SU-DHL-6 (cell line): ENCODE results near the gene NTNG1.

Experiments
- H2AFZ ChIP-seq: fragments of 200-600 bp; sonication (generic); 2 replicates; pipeline ENCODE4 v1.6.1; 2014; ENCODE audit warnings: low read depth, mild to moderate bottlenecking, moderate library complexity, mixed read lengths, antibody characterized with exemption, low read length; ENCODE audit not compliant: severe bottlenecking
- H3F3A ChIP-seq: fragments of 200-600 bp; shearing (Covaris generic); 2 replicates; pipeline ENCODE4 v1.6.0; 2016; ENCODE audit warnings: antibody characterized with exemption, mild to moderate bottlenecking; ENCODE audit not compliant: insufficient read depth
- H3K27ac ChIP-seq: fragments of 200-600 bp; sonication (generic); 2 replicates; pipeline ENCODE4 v1.5.1; 2016; ENCODE audit warnings: low read depth, mild to moderate bottlenecking, low read length, moderate library complexity, mixed read lengths
- H3K27me3 ChIP-seq: fragments of 200-600 bp; sonication (generic), shearing (Covaris generic); 2 replicates; pipeline ENCODE4 v1.6.0; 2014; ENCODE audit warnings: mild to moderate bottlenecking, low read length
- H3K36me3 ChIP-seq: fragments of 200-600 bp; sonication (generic); 2 replicates; pipeline ENCODE4 v1.6.1; 2014; ENCODE audit warnings: mild to moderate bottlenecking, low read length, mixed read lengths
- H3K4me2 ChIP-seq: fragments of 300-600, 200-600 bp; shearing (Covaris generic), sonication (generic); 2 replicates; pipeline ENCODE4 v1.6.0; 2014; ENCODE audit warnings: low read length, low read depth, mild to moderate bottlenecking; ENCODE audit not compliant: poor library complexity, severe bottlenecking
- H3K4me3 ChIP-seq: fragments of 200-600 bp; sonication (generic); 2 replicates; pipeline ENCODE4 v1.5.1; 2014; ENCODE audit warnings: antibody characterized with exemption, low read length, mild to moderate bottlenecking, mixed read lengths; ENCODE audit not compliant: insufficient read depth, poor library complexity, severe bottlenecking
- H3K79me2 ChIP-seq: fragments of 200-600 bp; sonication (generic); 2 replicates; pipeline ENCODE4 v1.6.1; 2014; ENCODE audit warnings: mild to moderate bottlenecking, low read length, moderate library complexity; ENCODE audit not compliant: insufficient read depth
- H3K9ac ChIP-seq: fragments of 200-600 bp; sonication (generic); 2 replicates; pipeline ENCODE4 v1.7.0; 2014; ENCODE audit warnings: mild to moderate bottlenecking, low read length
- H3K9me2 ChIP-seq: fragments of 200-600 bp; sonication (generic); replicated peaks from 2 replicates; pipeline ENCODE4 v1.6.1; 2014; ENCODE audit warnings: low read length; ENCODE audit not compliant: insufficient read depth
- H3K9me3 ChIP-seq: fragments of 200-600 bp; sonication (generic); 2 replicates; pipeline ENCODE4 v1.6.1; 2014; ENCODE audit warnings: low read length, mixed read lengths; ENCODE audit not compliant: insufficient read depth
- H4K20me1 ChIP-seq: fragments of 200-600 bp; sonication (generic); 2 replicates; pipeline ENCODE4 v1.6.1; 2014; ENCODE audit warnings: low read depth, mild to moderate bottlenecking, antibody characterized with exemption, low read length, moderate library complexity, mixed read lengths
- EZH2phosphoT487 ChIP-seq: fragments of 200-600 bp; sonication (generic), shearing (Covaris generic); conservative IDR thresholded peaks from 2 replicates; pipeline ENCODE4 v1.6.1; 2018; ENCODE audit warnings: mild to moderate bottlenecking, antibody characterized with exemption, low read length, moderate library complexity, mixed read lengths
- TF ChIP-seq, protein P1 (sequence below): fragments of 200-600 bp; sonication (generic); IDR thresholded peaks from one replicate; pipeline ENCODE4 v1.5.1; 2017; ENCODE audit warnings: antibody characterized with exemption, mild to moderate bottlenecking, low read length, moderate library complexity; ENCODE audit not compliant: insufficient read depth, poor library complexity, severe bottlenecking

Gene NTNG1

GRCh38 chr1:107264007-107264406, 123.2 kb downstream of the NTNG1 start:
- Histone ChIP-seq H3K4me3 (no peak overlapping the region), H3K79me2 (no peaks in the 10 kb centered on the region), H3K27me3 (no peaks in the 10 kb centered on the region), H3K9me3 (no peaks in the 10 kb centered on the region), H4K20me1 (no peaks in the 10 kb centered on the region), H3K9me2 (no peaks in the 10 kb centered on the region), H3K9ac (no peak overlapping the region), H3K27ac (no peak overlapping the region), H2AFZ (no peak overlapping the region), H3K4me2 (no peak overlapping the region), H3K36me3 (no peaks in the 10 kb centered on the region), H3F3A (no peaks in the 10 kb centered on the region)
- no peak for TF ChIP-seq EZH2phosphoT487
- TF ChIP-seq, protein P1, sequence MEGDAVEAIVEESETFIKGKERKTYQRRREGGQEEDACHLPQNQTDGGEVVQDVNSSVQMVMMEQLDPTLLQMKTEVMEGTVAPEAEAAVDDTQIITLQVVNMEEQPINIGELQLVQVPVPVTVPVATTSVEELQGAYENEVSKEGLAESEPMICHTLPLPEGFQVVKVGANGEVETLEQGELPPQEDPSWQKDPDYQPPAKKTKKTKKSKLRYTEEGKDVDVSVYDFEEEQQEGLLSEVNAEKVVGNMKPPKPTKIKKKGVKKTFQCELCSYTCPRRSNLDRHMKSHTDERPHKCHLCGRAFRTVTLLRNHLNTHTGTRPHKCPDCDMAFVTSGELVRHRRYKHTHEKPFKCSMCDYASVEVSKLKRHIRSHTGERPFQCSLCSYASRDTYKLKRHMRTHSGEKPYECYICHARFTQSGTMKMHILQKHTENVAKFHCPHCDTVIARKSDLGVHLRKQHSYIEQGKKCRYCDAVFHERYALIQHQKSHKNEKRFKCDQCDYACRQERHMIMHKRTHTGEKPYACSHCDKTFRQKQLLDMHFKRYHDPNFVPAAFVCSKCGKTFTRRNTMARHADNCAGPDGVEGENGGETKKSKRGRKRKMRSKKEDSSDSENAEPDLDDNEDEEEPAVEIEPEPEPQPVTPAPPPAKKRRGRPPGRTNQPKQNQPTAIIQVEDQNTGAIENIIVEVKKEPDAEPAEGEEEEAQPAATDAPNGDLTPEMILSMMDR: no peak

DNA sequence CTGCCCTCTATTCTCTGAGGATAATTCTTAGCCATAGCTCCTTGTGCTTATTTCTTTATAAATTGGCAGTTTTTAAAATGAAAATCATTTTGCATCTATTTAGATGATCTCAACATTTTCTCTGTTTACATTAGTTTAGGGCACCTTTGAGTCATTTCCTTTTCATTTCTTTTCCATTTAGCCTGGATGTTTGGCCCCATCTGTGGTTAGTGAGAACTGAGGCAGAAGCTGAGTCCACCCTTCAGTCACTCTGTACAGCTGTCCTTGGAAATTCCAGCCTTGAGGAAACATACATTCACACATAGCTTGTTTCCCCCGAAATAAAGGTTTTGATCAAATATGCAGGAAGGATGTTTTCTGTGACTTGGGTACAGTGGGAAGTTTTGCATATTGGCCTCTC, 123.7 kb downstream of the NTNG1 start:
- no peaks in the 10 kb centered on the region for H3K9me2 ChIP-seq
- no peaks in the 10 kb centered on the region for H3K9me3 ChIP-seq
- no peaks in the 10 kb centered on the region for H3F3A ChIP-seq
- H3K4me3 ChIP-seq: no peak overlapping the region
- TF ChIP-seq EZH2phosphoT487: no peak
- no peak overlapping the region for H2AFZ ChIP-seq
- H3K9ac ChIP-seq: no peak overlapping the region
- H3K79me2 ChIP-seq: no peaks in the 10 kb centered on the region
- no peaks in the 10 kb centered on the region for H3K27me3 ChIP-seq
- H4K20me1 ChIP-seq: no peaks in the 10 kb centered on the region
- H3K36me3 ChIP-seq: no peaks in the 10 kb centered on the region
- no peak overlapping the region for H3K4me2 ChIP-seq
- no peak overlapping the region for H3K27ac ChIP-seq

DNA sequence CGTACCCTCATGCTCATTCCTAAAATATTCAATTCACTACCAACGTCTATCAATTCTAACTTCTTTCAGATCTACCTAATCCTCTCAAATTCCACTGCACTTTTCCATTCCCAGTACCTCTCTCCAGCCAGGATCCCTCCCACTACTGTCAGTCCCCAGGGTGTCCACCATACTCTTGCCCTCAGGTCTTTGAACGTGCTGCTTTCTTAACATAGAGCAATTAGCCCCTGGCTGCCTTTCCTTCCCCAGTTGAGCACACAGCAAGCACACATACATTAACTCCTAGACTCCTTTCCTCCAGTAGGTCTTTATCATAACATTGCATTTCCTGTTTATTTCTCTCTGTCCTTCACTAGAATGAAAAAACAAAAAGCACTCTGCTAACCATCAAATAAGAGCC, 126.7 kb downstream of the NTNG1 start:
- Histone ChIP-seq H3K9me3 (no peaks in the 10 kb centered on the region), H3K79me2 (no peaks in the 10 kb centered on the region), H2AFZ (no peak overlapping the region), H4K20me1 (no peaks in the 10 kb centered on the region), H3K36me3 (no peaks in the 10 kb centered on the region), H3K9ac (no peak overlapping the region), H3F3A (no peaks in the 10 kb centered on the region), H3K9me2 (no peaks in the 10 kb centered on the region), H3K27ac (no peak overlapping the region), H3K27me3 (no peaks in the 10 kb centered on the region), H3K4me2 (no peak overlapping the region), H3K4me3 (no peak overlapping the region)
- TF ChIP-seq, protein P1: no peak
- no peak for TF ChIP-seq EZH2phosphoT487

DNA sequence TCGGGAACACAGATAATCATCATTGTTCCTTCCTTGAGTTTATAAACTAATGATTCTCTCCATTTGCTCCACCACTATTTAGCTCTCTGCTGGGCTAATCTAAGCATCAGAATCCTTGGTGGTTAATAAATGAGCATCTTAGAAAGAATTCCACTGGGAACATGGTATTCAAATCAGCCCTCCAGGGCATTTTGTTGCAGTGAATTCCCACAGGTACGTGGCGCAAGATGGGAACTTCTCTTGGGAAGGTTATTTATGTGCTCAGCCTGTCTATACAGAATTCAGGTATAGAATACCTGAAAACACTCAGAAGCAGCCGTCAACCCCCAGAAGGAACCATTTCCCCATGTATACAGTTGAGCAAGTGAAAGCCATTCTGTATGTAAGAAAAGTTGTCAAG, 131.5 kb downstream of the NTNG1 start:
- H3K4me3 ChIP-seq: no peak overlapping the region
- TF ChIP-seq EZH2phosphoT487: no peak
- no peak overlapping the region for H3K9ac ChIP-seq
- H3F3A ChIP-seq: no peaks in the 10 kb centered on the region
- H3K27me3 ChIP-seq: no peaks in the 10 kb centered on the region
- H3K9me2 ChIP-seq: no peaks in the 10 kb centered on the region
- no peak overlapping the region for H2AFZ ChIP-seq
- H3K27ac ChIP-seq: no peak overlapping the region
- H3K36me3 ChIP-seq: no peaks in the 10 kb centered on the region
- H3K79me2 ChIP-seq: no peaks in the 10 kb centered on the region
- H4K20me1 ChIP-seq: no peaks in the 10 kb centered on the region
- no peaks in the 10 kb centered on the region for H3K9me3 ChIP-seq
- H3K4me2 ChIP-seq: no peak overlapping the region
